HepG2 (cell line): ENCODE results near the gene CYLD. TPM values are rescaled to one million over a fixed set of nuclear protein-coding genes. Genes with fewer than 3 reads are reported as not detected.
A peak's percentile ranks its signal among the peaks of the same experiment; 100 is the strongest.

Experiments
- CHD2 ChIP-seq: IDR thresholded peaks from 2 replicates; pipeline ENCODE4 v1.6.1; 2011; ENCODE audit warnings: low read depth, low read length, improper control_type of control experiment
- E2F5 ChIP-seq: sonication (generic); formaldehyde crosslinking; conservative IDR thresholded peaks from 2 replicates; pipeline ENCODE4 v1.4.0; 2020; ENCODE audit warnings: missing genetic modification reagents
- FLYWCH1 ChIP-seq: sonication (generic); formaldehyde crosslinking; IDR thresholded peaks from 2 replicates; pipeline ENCODE4 v1.8.1; 2023; ENCODE audit warnings: mild to moderate bottlenecking, missing genetic modification reagents
- IRF9 ChIP-seq: sonication (generic); formaldehyde crosslinking; IDR thresholded peaks from 2 replicates; pipeline ENCODE4 v1.8.0; 2022; ENCODE audit warnings: missing genetic modification reagents, mild to moderate bottlenecking, borderline replicate concordance
- KAT8 ChIP-seq: IDR thresholded peaks from 2 replicates; pipeline ENCODE4 v1.6.1; 2016; ENCODE audit warnings: missing genetic modification reagents, missing compliant biosample characterization
- KDM4B ChIP-seq: sonication (generic); formaldehyde crosslinking; IDR thresholded peaks from 2 replicates; pipeline ENCODE4 v1.4.0; 2020; ENCODE audit warnings: missing genetic modification reagents
- POLR2A ChIP-seq, 2 experiments: IDR thresholded peaks; 2 replicates each; pipeline ENCODE4 v1.6.1; 2011; ENCODE audit warnings: low read depth in 2 of 2, low read length in 2 of 2, mild to moderate bottlenecking in 1 of 2, moderate library complexity in 1 of 2; ENCODE audit not compliant: insufficient read depth in 1 of 2
- PTBP1 ChIP-seq: fragments of 200-400 bp; formaldehyde crosslinking; IDR thresholded peaks from 2 replicates; pipeline ENCODE4 v1.6.1; 2018; ENCODE audit warnings: low read length, low read depth; ENCODE audit not compliant: poor library complexity, severe bottlenecking
- SIX4 ChIP-seq: sonication (generic); formaldehyde crosslinking; IDR thresholded peaks from 2 replicates; pipeline ENCODE4 v1.4.0; 2020; ENCODE audit warnings: missing genetic modification reagents
- TFDP1 ChIP-seq: IDR thresholded peaks from 2 replicates; pipeline ENCODE4 v1.6.1; 2016; ENCODE audit warnings: missing compliant biosample characterization, missing genetic modification reagents, borderline replicate concordance
- THYN1 ChIP-seq: sonication (generic); formaldehyde crosslinking; IDR thresholded peaks from 2 replicates; pipeline ENCODE4 v1.8.1; 2023; ENCODE audit warnings: low read depth, mild to moderate bottlenecking, moderate library complexity, missing genetic modification reagents, borderline replicate concordance
- ZBTB44 ChIP-seq: sonication (generic); formaldehyde crosslinking; IDR thresholded peaks from 2 replicates; pipeline ENCODE4 v1.4.0; 2020; ENCODE audit warnings: missing genetic modification reagents
- ZHX1 ChIP-seq: sonication (generic); formaldehyde crosslinking; IDR thresholded peaks from 2 replicates; pipeline ENCODE4 v1.8.1; 2022; ENCODE audit warnings: low read depth, mild to moderate bottlenecking, missing genetic modification reagents
- ZNF235 ChIP-seq: sonication (generic); formaldehyde crosslinking; IDR thresholded peaks from 2 replicates; pipeline ENCODE4 v1.8.1; 2023; ENCODE audit warnings: mild to moderate bottlenecking, missing genetic modification reagents, borderline replicate concordance
- ZNF30 ChIP-seq: sonication (generic); formaldehyde crosslinking; IDR thresholded peaks from 2 replicates; pipeline ENCODE4 v1.5.0; 2020; ENCODE audit warnings: mild to moderate bottlenecking, missing genetic modification reagents
- ZNF501 ChIP-seq: sonication (generic); formaldehyde crosslinking; IDR thresholded peaks from 2 replicates; pipeline ENCODE4 v1.5.1; 2020; ENCODE audit warnings: mild to moderate bottlenecking, moderate library complexity, missing genetic modification reagents
- ZNF788 ChIP-seq: sonication (generic); formaldehyde crosslinking; IDR thresholded peaks from 2 replicates; pipeline ENCODE4 v1.5.0; 2020; ENCODE audit warnings: mild to moderate bottlenecking, missing genetic modification reagents, borderline replicate concordance
- ZNF879 ChIP-seq: sonication (generic); formaldehyde crosslinking; IDR thresholded peaks from 2 replicates; pipeline ENCODE4 v1.8.1; 2023; ENCODE audit warnings: missing genetic modification reagents
- ZSCAN30 ChIP-seq: sonication (generic); formaldehyde crosslinking; IDR thresholded peaks from 2 replicates; pipeline ENCODE4 v1.5.0; 2020; ENCODE audit warnings: mild to moderate bottlenecking, missing genetic modification reagents
- polyA plus RNA-seq, 8 experiments: library from polyadenylated mRNA; depleted of rRNA in 3 of 8; stranded (reverse) in 7 of 8; unstranded in 1 of 8; fragments of >200 nt; fragmentation: Illumina TruSeq in 4 of 8; extraction: Trizol in 4 of 8; gene quantifications; 2 replicates each; pipeline versions ENCODE4 v1.2.1 to v1.2.3, GENCODE V29; 2011 to 2016; ENCODE audit warnings: low read depth in 4 of 8, missing spikeins in 1 of 8, mixed read lengths in 1 of 8; ENCODE audit not compliant: insufficient read depth in 1 of 8
- total RNA-seq, 5 experiments: library from RNA; depleted of rRNA; stranded (reverse); fragments of >200 nt; fragmentation: Illumina TruSeq; extraction: Trizol; gene quantifications; 2 replicates each; pipeline ENCODE4 v1.2.3, GENCODE V29; 2016; ENCODE audit warnings: low read depth in 1 of 5

CYLD gene
- total and polyA plus RNA-seq, 2 of the 13 experiments (the other 11 are each of a cell fraction or from before 2014, with no cell fraction given), result 6.1 to 11.4 TPM

- no peak for TF ChIP-seq IRF9 (CRISPR knock-in tag)
- TF ChIP-seq KAT8, result 0 out of 2 replicates have a peak, but pooled peaks have one; percentile 24
- TF ChIP-seq FLYWCH1 (CRISPR knock-in tag), result no peak
- TF ChIP-seq ZSCAN30 (CRISPR knock-in tag), result no peak
- no peak for TF ChIP-seq CHD2
- no peak for TF ChIP-seq ZNF235
- no peak for TF ChIP-seq POLR2A (IDR thresholded peaks at IDR 0.05; ENCODE audit: insufficient read depth in 1 of 2, low read depth in 2 of 2, low read length in 2 of 2)
- no peak for TF ChIP-seq ZNF879 (CRISPR knock-in tag)
- 0 out of 2 replicates have a peak, but pooled peaks have one; percentile 40 for TF ChIP-seq ZNF30 (CRISPR knock-in tag)
- 0 out of 2 replicates have a peak, but pooled peaks have one; percentile 19 for TF ChIP-seq THYN1 (CRISPR knock-in tag)
- no peak for TF ChIP-seq KDM4B (CRISPR knock-in tag)
- no peak for TF ChIP-seq ZNF788 (CRISPR knock-in tag)
- no peak for TF ChIP-seq E2F5 (CRISPR knock-in tag)
- TF ChIP-seq PTBP1, result no peak
- TF ChIP-seq SIX4 (CRISPR knock-in tag), result no peak; the same call in 1 of the 2 replicates
- TF ChIP-seq ZBTB44 (CRISPR knock-in tag), result no peak
- TF ChIP-seq TFDP1 (CRISPR knock-in tag), result no peak
- no peak for TF ChIP-seq ZHX1 (CRISPR knock-in tag)
- peak; percentile 92 for TF ChIP-seq ZNF501 (CRISPR knock-in tag)
Measured at GRCh38 chr16:50806099-50807062, 64.5 kb downstream of the CYLD start (continued).
